Cardiac muscle cell (in vitro differentiated cells and primary cell): ENCODE data around the gene RAE1. TPM values are rescaled to one million over a fixed set of nuclear protein-coding genes. Genes with fewer than 3 reads are reported as not detected.

Source experiments
- DNase-seq, 2 donors: peaks; one replicate each; pipeline versions ENCODE4 v3.0.0 to v3.0.0-alpha.2; 2010 to 2017; ENCODE audit warnings: low read depth in 1 of 2, low spot score in 1 of 2
- H3K27ac ChIP-seq: fragments of 200-600 bp; sonication (generic); 2 replicates; pipeline ENCODE4 v1.5.1; 2016
- H3K27me3 ChIP-seq: fragments of 200-600 bp; sonication (generic); 2 replicates; pipeline ENCODE4 v1.6.0; 2016; ENCODE audit warnings: control low read depth
- H3K36me3 ChIP-seq: fragments of 200-600 bp; sonication (generic); 2 replicates; pipeline ENCODE4 v1.5.1; 2016; ENCODE audit warnings: control low read depth
- H3K4me1 ChIP-seq: fragments of 200-600 bp; sonication (generic); 2 replicates; pipeline ENCODE4 v1.8.1; 2017; ENCODE audit warnings: low read depth, mild to moderate bottlenecking, mixed run types
- H3K4me3 ChIP-seq: fragments of 200-600 bp; sonication (generic); 2 replicates; pipeline ENCODE4 v1.5.1; 2016; ENCODE audit warnings: mild to moderate bottlenecking
- H3K9me3 ChIP-seq: fragments of 200-600 bp; sonication (generic); 2 replicates; pipeline ENCODE4 v1.5.1; 2017; ENCODE audit warnings: low read depth, mild to moderate bottlenecking, control low read depth
- CTCF ChIP-seq: IDR thresholded peaks from 2 replicates; pipeline ENCODE4 v1.5.1; 2012; ENCODE audit warnings: low read depth, mild to moderate bottlenecking, low read length
- polyA plus RNA-seq: library from polyadenylated mRNA; unstranded; fragments of >200 nt; fragmentation: Nextera tagmentation; extraction: Ambion mirVana; gene quantifications from 2 replicates; pipeline ENCODE4 v1.2.1, GENCODE V29; 2016
- total RNA-seq: library from RNA; depleted of rRNA; stranded (reverse); fragments of >200 nt; gene quantifications from 2 replicates; pipeline ENCODE4 v1.2.3, GENCODE V29; 2016

Gene RAE1
- total and polyA plus RNA-seq, 2 experiments from 2014 or later = 34.2 to 72.4 TPM

GRCh38 chr20:57398901-57399535 lies 48.0 kb downstream of the RAE1 start:
- H3K9me3 ChIP-seq = no peaks in the 10 kb centered on the region
- no peaks in the 10 kb centered on the region for H3K27me3 ChIP-seq
- H3K4me1 ChIP-seq = peaks cover 70% of the 10 kb centered on the region
- peaks cover 87% of the 10 kb centered on the region for H3K36me3 ChIP-seq
- TF ChIP-seq CTCF = no peak
- no peak overlapping the region for H3K4me3 ChIP-seq
- H3K27ac ChIP-seq = peak overlapping the region; percentile 93
- DNase-seq = no peak

- DNase-seq = no peak
- Histone ChIP-seq H3K4me3 (no peak overlapping the region), H3K36me3 (peaks cover 89% of the 10 kb centered on the region), H3K9me3 (no peaks in the 10 kb centered on the region), H3K4me1 (peaks cover 67% of the 10 kb centered on the region), H3K27me3 (no peaks in the 10 kb centered on the region), H3K27ac (peak overlapping the region; percentile 93)
- no peak for TF ChIP-seq CTCF
These were observed 48.6 kb downstream of the RAE1 start for GRCh38 chr20:57399587-57400155.

GRCh38 chr20:57400231-57400701 lies 49.2 kb downstream of the RAE1 start:
- Histone ChIP-seq H3K27me3 (no peaks in the 10 kb centered on the region), H3K27ac (peak overlapping the region; percentile 93), H3K36me3 (peaks cover 89% of the 10 kb centered on the region), H3K4me1 (peaks cover 67% of the 10 kb centered on the region), H3K9me3 (no peaks in the 10 kb centered on the region), H3K4me3 (no peak overlapping the region)
- TF ChIP-seq CTCF = no peak
- no peak for DNase-seq

- Histone ChIP-seq H3K9me3 (no peaks in the 10 kb centered on the region), H3K27me3 (no peaks in the 10 kb centered on the region), H3K36me3 (peaks cover 88% of the 10 kb centered on the region), H3K27ac (peak overlapping the region; percentile 93), H3K4me1 (peaks cover 61% of the 10 kb centered on the region), H3K4me3 (no peak overlapping the region)
- no peak for TF ChIP-seq CTCF
- DNase-seq = no peak
These were observed 49.9 kb downstream of the RAE1 start for GRCh38 chr20:57400821-57401564.

GRCh38 chr20:57401565-57401918 lies 50.5 kb downstream of the RAE1 start:
- Histone ChIP-seq H3K27ac (peak overlapping the region; percentile 93), H3K27me3 (no peaks in the 10 kb centered on the region), H3K4me1 (peaks cover 57% of the 10 kb centered on the region), H3K36me3 (peaks cover 88% of the 10 kb centered on the region), H3K9me3 (no peaks in the 10 kb centered on the region), H3K4me3 (no peak overlapping the region)
- no peak for TF ChIP-seq CTCF
- DNase-seq = no peak
